Fibroblast of lung (primary cell): ENCODE results near the gene SNX3. TPM values are rescaled to one million over a fixed set of nuclear protein-coding genes. Genes with fewer than 3 reads are reported as not detected.
A peak's percentile ranks its signal among the peaks of the same experiment; 100 is the strongest.
"Not testable (repeated sequence)": the region's sequence is repeated elsewhere in the genome, so short reads cannot be mapped to it uniquely, and the experiment has no call there.

Experiments
- DNase-seq, 2 donors: peaks; one replicate each; pipeline versions ENCODE4 v3.0.0 to v3.0.0-alpha.2; 2010; ENCODE audit warnings: low read depth in 2 of 2
- H2AFZ ChIP-seq: 2 replicates; pipeline ENCODE4 v1.5.1; 2012; ENCODE audit warnings: low read length, control low read depth, inconsistent platforms
- H3K27ac ChIP-seq: 2 replicates; pipeline ENCODE4 v1.5.1; 2011; ENCODE audit warnings: low read length, control low read depth; ENCODE audit not compliant: insufficient read depth
- H3K27me3 ChIP-seq: 2 replicates; pipeline ENCODE4 v1.5.1; 2011; ENCODE audit warnings: mild to moderate bottlenecking, low read length; ENCODE audit not compliant: control insufficient read depth, insufficient read depth
- H3K36me3 ChIP-seq: 2 replicates; pipeline ENCODE4 v1.5.1; 2011; ENCODE audit warnings: low read length; ENCODE audit not compliant: control insufficient read depth, insufficient read depth
- H3K4me1 ChIP-seq: 2 replicates; pipeline ENCODE4 v1.5.1; 2011; ENCODE audit warnings: low read length; ENCODE audit not compliant: control insufficient read depth, insufficient read depth; ENCODE audit errors: extremely low read depth
- H3K4me2 ChIP-seq: 2 replicates; pipeline ENCODE4 v1.5.1; 2011; ENCODE audit warnings: low read length, control low read depth; ENCODE audit not compliant: insufficient read depth; ENCODE audit errors: extremely low read depth
- H3K4me3 ChIP-seq, 4 experiments: fragments of 200-600 bp in 1 of 4; sonication (generic) in 1 of 4; replicated peaks in 1 of 4; 2 replicates each; pipeline ENCODE4 v1.5.1; 2011 to 2016; ENCODE audit warnings: low read length in 4 of 4, low read depth in 3 of 4, mild to moderate bottlenecking in 3 of 4, control low read depth in 2 of 4, inconsistent platforms in 1 of 4, mixed read lengths in 1 of 4; ENCODE audit not compliant: insufficient read depth in 1 of 4; ENCODE audit errors: control extremely low read depth in 1 of 4
- H3K79me2 ChIP-seq: 2 replicates; pipeline ENCODE4 v1.5.1; 2012; ENCODE audit warnings: mild to moderate bottlenecking, low read length, inconsistent platforms; ENCODE audit not compliant: control insufficient read depth, insufficient read depth
- H3K9ac ChIP-seq: 2 replicates; pipeline ENCODE4 v1.5.1; 2011; ENCODE audit warnings: mild to moderate bottlenecking, low read length, control low read depth; ENCODE audit not compliant: insufficient read depth
- H3K9me3 ChIP-seq: 2 replicates; pipeline ENCODE4 v1.5.1; 2012; ENCODE audit warnings: low read depth, low read length; ENCODE audit not compliant: control insufficient read depth, insufficient read depth
- H4K20me1 ChIP-seq: 2 replicates; pipeline ENCODE4 v1.5.1; 2011; ENCODE audit warnings: low read length; ENCODE audit not compliant: control insufficient read depth, insufficient read depth; ENCODE audit errors: extremely low read depth
- CTCF ChIP-seq, 2 donors: IDR thresholded peaks in 1 of 2; conservative IDR thresholded peaks in 1 of 2; 1 replicate in 1 of 2; 2 replicates in 1 of 2; pipeline ENCODE4 v1.5.1; 2011 to 2012; ENCODE audit warnings: low read length in 2 of 2, control low read depth in 1 of 2, inconsistent platforms in 1 of 2, low read depth in 1 of 2, mild to moderate bottlenecking in 1 of 2
- EZH2 ChIP-seq: IDR thresholded peaks from 2 replicates; pipeline ENCODE4 v1.5.1; 2012; ENCODE audit warnings: low read length, control low read depth, mild to moderate bottlenecking; ENCODE audit errors: missing control alignments
- polyA plus RNA-seq, 2 donors: library from polyadenylated mRNA; depleted of rRNA in 1 of 2; stranded (reverse) in 1 of 2; unstranded in 1 of 2; fragments of >200 nt; gene quantifications; 2 replicates each; pipeline ENCODE4 v1.2.1, GENCODE V29; 2011 to 2012; ENCODE audit warnings: missing spikeins in 1 of 2
- total RNA-seq: library from RNA; depleted of rRNA; stranded (reverse); fragments of >200 nt; gene quantifications from 2 replicates; pipeline ENCODE4 v1.2.1, GENCODE V29; 2014

Gene SNX3
- total and polyA plus RNA-seq, 2 donors (not counting 1 experiment from before 2014, with no cell fraction given): 209 to 428 TPM

GRCh38 chr6:108294727-108295625 is 34.1 kb upstream of the SNX3 start, which contains the start of gene AFG1L:
TSS of gene AFG1L (plus strand) at chr6:108295054. CDS start at chr6:108295080, 26 bp downstream.
- peak; percentile 84 to 91 for DNase-seq
- Histone ChIP-seq H3K4me2 (peak within 1 kb of the TSS; percentile 55), H3K4me1 (no peaks in the 10 kb centered on the region), H4K20me1 (no peaks in the 10 kb centered on the region), H3K27ac (peak within 1 kb of the TSS; percentile 83), H3K4me3 (peak within 1 kb of the TSS; percentile 61 to 98 (median 76)), H3K9ac (peak within 1 kb of the TSS; percentile 66), H3K27me3 (no peaks in the 10 kb centered on the region), H3K9me3 (no peaks in the 10 kb centered on the region), H3K36me3 (no peaks in the 10 kb centered on the region), H2AFZ (peak within 1 kb of the TSS; percentile 89), H3K79me2 (peaks cover 2% of the 10 kb centered on the region)
- TF ChIP-seq CTCF (conservative IDR thresholded peaks at IDR 0.05 in 1 of 2, IDR thresholded peaks at IDR 0.05 in 1 of 2; ENCODE audit: low read depth in 1 of 2, low read length in 2 of 2): no peak
- TF ChIP-seq EZH2: no peak

DNA sequence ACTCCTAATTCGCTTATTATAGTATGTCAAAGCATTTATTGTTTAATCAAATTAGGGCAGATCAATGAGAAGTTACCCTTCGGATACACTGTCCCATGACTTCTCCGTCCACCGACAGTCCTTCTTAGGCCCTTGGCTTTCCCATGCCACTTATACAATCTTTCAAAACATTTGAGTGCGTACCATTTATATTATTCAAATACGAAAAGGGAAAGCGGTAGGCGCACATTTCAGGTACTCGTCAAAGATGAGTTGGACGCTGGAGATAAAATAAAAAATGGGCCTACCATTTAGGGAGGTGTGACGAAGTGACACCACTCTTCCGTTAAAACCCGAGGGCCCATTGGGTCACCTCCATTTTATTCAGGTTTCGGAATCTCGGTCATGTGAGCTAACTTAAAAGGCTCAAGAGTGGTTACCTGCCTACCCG is 33.5 kb upstream of the SNX3 start:
- no peak for DNase-seq
- peak overlapping the region; percentile 83 for H3K27ac ChIP-seq
- TF ChIP-seq CTCF (conservative IDR thresholded peaks at IDR 0.05 in 1 of 2, IDR thresholded peaks at IDR 0.05 in 1 of 2; ENCODE audit: low read depth in 1 of 2, low read length in 2 of 2): no peak
- no peak for TF ChIP-seq EZH2
- H3K9me3 ChIP-seq: no peaks in the 10 kb centered on the region
- H3K4me3 ChIP-seq: peak overlapping the region; percentile 61 to 98 (median 76)
- H3K9ac ChIP-seq: peak overlapping the region; percentile 66
- H4K20me1 ChIP-seq: no peaks in the 10 kb centered on the region
- H3K36me3 ChIP-seq: no peaks in the 10 kb centered on the region
- H3K4me2 ChIP-seq: peak overlapping the region; percentile 55
- H3K79me2 ChIP-seq: peaks cover 2% of the 10 kb centered on the region
- H3K27me3 ChIP-seq: no peaks in the 10 kb centered on the region
- peak overlapping the region; percentile 89 for H2AFZ ChIP-seq
- no peaks in the 10 kb centered on the region for H3K4me1 ChIP-seq

DNA sequence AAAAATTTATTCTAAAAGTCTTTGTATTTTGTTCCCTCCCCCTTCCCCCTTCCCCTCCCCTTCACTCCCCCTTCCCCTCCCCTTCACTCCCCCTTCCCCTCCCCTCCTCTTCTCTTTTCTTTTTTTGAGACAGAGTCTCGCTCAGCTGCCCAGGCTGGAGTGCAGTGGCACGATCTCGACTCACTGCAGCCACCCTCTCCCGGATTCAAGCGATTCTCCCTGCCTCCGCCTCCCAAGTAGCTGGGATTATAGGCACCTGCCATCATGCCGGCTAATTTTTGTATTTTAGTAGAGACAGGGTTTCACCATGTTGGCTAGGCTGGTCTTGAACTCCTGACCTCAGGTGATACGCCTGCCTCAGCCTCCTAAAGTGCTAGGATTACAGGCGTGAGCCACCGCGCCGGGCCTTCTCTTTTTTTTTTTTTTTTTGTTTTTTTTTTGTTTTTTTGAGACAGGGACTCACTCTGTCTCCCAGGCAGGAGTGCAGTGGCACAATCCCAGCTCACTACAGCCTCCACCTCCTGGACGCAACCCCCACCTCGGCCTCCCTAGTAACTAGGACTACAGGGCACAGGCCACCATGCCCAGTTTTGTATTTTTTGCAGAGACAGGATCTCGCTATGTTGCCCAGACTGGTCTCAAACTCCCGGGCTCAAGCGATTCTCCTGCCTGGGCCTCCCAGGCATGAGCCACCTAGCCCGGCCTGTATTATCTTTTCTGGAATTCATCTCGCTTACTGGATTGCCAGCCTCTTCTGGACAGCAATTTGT is 32.9 kb upstream of the SNX3 start:
- Histone ChIP-seq H3K4me1 (no peaks in the 10 kb centered on the region), H3K36me3 (no peaks in the 10 kb centered on the region), H3K9ac (no peak overlapping the region), H3K27me3 (no peaks in the 10 kb centered on the region), H3K4me2 (peak overlapping the region; percentile 46), H3K9me3 (no peaks in the 10 kb centered on the region), H3K4me3 (peak overlapping the region in 3 of 4 experiments; percentile 61 to 98 (median 86)), H2AFZ (peak overlapping the region; percentile 89), H4K20me1 (no peaks in the 10 kb centered on the region), H3K79me2 (peaks cover 2% of the 10 kb centered on the region), H3K27ac (no peak overlapping the region)
- no peak for DNase-seq
- TF ChIP-seq CTCF (conservative IDR thresholded peaks at IDR 0.05 in 1 of 2, IDR thresholded peaks at IDR 0.05 in 1 of 2; ENCODE audit: low read depth in 1 of 2, low read length in 2 of 2) (no peak), EZH2 (no peak)

DNA sequence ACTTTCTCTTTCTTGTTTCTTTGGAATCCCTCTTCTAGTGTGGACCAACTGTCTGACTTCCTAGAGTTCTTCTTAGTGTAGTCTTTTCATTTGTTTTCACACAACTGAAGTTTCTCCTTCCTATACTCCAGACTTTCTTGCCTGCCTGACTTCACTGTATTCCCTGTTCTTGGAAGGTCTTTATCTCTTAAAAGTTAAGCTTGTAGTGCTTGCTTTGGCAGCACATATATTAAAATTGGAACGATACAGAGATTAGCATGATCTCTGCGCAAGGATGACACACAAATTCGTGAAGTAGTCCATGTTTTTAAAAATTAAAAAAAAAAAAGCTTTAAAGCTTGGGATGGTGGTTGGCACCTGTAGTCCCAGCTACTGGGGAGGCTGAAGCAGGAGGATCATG is 31.7 kb upstream of the SNX3 start:
- H2AFZ ChIP-seq, H3K79me2 ChIP-seq, H4K20me1 ChIP-seq, H3K27me3 ChIP-seq, H3K36me3 ChIP-seq, H3K4me3 ChIP-seq, DNase-seq, H3K4me1 ChIP-seq, H3K27ac ChIP-seq, H3K9me3 ChIP-seq, H3K4me2 ChIP-seq, H3K9ac ChIP-seq: not testable (repeated sequence)
